Cerebellar nuclear complex (tissue), 1 donor: ENCODE results near the gene EYA2.
"Not testable (repeated sequence)": the region's sequence is repeated elsewhere in the genome, so short reads cannot be mapped to it uniquely, and the experiment has no call there.

Source experiments
- DNase-seq, 2 experiments: peaks; one replicate each; lab custom pipeline; 2025; lab: John Stamatoyannopoulos, UW

Gene EYA2

DNA sequence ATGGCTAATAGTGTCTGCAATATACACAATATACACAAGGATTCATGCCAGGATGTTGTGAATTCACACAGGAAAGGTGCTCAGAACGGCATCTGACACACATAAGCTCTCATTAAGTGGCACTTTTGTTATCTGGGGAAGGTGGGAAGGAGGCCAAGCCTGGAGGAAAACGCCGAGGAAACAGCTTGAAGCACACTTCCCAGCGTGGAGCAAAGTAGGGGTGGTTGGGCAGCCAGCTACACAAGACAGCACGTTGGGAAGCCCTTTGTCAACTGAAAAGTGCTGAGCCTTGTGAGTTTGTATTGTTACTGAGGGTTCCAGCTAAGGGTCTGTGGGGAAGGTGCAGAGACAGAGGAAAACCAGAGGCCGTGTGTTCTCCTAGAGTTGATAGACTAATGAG is 280.9 kb downstream of the EYA2 start:
- DNase-seq, result no peak

DNA sequence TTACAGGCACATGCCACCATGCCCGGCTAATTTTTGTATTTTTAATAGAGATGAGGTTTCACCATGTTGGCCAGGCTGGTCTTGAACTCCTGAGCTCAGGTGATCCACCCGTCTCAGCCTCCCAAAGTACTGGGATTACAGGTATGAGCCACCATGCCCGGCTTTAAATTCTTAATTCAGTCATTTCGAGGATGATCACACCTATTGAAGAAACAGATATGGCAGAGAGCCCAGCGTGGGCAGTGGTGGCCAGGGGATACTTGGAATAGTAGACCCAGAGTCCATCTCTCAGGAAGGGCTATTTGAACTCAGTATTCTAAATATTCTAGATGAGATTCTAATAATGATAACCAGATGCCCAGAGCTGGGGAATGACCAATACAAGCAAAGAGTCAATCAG is 281.6 kb downstream of the EYA2 start:
- DNase-seq, result not testable (repeated sequence)

DNA sequence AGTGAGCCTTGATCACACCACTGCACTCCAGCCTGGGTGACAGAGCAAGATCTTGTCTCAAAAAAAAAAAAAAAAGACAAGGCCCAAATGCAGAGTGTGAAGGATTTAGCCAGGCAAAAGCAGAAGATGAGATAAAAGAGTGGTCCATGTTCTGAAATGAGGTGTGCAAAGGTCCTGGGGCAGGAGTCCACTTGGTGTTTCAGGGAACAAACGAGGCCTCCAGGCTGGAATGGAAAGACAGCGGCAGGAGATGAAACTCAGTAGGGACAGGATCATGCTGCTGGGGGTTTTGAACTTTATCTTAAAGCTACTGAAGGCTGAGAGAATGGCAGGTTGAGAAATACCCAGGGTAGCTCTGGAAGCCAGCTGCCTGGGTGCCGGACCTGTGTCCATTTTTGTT is 283.6 kb downstream of the EYA2 start:
- no peak for DNase-seq

DNA sequence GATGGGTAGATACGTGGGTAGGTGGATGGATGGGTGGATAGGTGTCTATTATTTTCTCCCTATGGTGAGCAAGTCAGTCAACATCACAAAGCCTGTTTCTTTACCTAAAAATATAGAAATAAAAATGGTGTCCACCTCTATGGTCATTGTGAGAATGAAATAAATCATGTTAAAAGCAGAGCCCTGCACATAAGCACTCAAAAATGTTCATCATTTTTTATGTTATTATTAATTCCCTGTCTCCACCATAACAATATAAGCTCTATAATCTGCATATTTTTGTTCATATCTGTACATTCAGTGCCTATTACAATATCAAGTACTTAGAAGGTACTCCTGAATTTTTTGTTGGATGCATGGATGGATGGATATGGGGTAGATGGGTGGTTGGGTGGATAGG is 284.2 kb downstream of the EYA2 start:
- DNase-seq, result no peak

DNA sequence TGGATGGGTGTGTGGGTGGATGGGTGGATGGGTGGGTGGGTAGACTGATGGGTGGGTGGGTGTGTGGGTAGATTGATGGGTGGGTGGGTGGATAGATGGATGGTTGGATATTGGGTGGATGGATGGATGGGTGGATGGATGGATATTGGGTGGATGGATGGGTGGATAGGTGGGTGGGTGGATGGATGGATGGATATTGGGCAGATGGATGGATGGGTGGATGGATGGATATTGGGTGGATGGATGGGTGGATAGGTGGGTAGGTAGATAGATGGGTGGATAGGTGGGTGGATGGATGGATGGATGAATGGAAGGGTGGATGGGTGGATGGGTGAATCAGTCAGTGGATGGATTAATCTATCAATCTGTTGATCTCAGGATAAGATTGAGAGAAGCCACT is 284.6 kb downstream of the EYA2 start:
- no peak for DNase-seq

DNA sequence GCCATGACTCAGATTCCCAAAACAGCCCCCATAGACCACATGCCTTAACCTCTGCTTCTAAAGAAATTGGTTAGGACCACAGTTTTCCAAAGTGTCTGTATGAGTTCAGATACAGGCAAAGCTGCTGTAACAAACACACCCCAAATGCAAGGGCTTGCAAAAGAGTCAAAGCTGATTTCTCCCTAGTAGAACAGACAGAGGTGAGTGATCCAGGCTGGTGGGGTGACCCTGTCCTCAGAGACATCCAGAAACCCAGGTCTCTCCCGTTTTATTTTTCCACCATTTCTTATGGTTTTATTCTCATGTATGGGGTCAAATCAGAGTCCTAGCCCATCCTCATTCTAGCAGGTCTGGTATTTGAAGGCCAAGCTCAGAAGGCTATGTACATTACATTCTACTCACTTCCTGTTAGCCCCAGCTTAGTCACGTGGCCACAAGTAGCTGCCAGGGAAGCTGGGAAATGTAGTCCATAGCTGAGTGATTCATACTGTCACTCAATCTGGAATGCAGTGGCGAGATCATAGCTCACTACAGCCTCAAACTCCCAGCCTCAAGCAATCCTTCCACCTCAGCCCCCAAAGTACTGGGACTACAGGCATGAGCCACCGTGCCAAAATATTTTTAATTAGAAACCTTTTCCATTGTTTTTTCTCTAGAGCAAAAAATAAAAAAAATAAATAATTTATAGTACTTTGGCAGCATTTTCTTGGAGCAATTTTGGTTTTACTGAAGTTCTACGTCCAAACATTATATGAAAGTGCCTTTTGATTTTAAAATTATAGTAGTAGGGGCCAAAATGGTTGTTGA is 286.6 kb downstream of the EYA2 start:
- no peak for DNase-seq

DNA sequence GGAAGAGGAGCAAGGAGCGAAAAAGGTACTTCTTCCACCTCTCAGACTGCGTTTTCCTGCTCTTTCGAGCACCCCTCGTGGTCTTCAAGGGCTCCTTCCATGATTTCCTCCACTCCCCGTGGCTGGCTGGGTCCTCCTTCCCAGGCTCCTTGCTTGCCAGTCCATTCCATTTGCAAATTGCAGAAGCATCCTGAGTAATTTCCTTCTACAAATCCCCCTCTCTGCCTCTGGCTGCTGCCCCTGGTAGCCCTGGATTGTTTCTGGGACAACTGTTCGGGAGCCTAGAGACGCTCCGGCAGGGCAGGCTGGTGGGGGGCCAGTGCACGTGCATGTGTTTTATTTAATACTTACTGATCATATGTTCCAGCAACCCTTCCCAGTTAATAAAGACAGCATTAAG is 288.7 kb downstream of the EYA2 start:
- no peak for DNase-seq

DNA sequence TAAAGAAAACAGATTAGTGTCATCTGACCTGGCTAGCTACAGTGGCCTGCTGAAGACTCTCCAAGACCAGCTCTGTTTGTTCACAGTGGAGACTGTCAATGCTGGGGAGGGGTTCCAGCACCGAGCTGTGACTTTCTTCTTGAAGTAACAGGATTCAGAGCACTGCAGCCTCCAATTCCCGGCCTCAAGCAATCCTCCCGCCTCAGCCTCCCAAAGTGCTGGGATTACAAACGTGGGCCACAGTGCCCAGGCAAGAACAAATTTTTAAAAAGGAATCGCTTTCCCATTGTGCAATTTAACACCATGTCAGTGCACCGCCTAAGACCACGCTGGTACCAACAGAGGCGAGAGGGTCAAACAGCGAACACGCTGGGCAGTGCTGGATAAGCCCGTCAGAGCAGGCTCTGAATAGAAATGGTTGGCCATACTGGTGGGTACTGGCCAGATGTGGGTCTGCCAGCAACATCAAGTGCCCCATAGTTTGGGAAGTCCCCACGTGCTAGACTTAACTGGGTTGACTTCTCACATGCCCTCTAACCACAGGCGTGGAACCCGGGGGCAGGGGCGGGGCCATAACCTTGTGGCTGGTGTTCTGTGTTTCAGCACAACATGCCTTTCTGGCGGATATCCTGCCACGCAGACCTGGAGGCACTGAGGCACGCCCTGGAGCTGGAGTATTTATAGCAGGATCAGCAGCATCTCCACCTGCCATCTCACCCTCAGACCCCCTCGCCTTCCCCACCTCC is 293.0 kb downstream of the EYA2 start:
- DNase-seq, result no peak

DNA sequence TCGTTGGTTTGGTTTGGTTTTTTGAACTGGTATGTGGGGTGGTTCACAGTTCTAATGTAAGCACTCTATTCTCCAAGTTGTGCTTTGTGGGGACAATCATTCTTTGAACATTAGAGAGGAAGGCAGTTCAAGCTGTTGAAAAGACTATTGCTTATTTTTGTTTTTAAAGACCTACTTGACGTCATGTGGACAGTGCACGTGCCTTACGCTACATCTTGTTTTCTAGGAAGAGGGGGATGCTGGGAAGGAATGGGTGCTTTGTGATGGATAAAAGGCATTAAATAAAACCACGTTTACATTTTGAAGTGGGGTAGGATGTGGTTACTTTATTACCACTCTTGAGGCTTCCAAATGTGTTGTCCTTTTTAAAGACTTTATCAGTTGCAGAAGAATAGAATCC is 293.9 kb downstream of the EYA2 start:
- no peak for DNase-seq

DNA sequence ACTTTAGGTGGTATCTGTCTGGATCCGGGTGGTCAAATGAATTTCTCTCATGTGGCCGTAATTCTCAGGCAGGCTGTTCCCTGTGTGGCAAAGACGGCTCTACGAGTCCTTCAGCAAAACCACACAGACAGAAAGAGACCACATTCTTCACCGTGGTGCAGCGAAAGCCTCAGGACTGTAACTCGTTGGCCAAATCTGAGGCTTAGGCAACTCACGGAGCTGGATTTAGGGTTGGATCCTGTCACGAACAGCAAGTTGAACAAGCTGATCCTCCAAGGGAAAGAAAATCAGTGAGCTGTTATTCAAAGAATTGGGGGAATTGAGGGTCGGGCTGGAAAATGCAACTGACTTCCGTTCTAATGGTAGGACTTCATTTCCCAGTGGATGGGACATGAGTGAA is 294.4 kb downstream of the EYA2 start:
- no peak for DNase-seq

DNA sequence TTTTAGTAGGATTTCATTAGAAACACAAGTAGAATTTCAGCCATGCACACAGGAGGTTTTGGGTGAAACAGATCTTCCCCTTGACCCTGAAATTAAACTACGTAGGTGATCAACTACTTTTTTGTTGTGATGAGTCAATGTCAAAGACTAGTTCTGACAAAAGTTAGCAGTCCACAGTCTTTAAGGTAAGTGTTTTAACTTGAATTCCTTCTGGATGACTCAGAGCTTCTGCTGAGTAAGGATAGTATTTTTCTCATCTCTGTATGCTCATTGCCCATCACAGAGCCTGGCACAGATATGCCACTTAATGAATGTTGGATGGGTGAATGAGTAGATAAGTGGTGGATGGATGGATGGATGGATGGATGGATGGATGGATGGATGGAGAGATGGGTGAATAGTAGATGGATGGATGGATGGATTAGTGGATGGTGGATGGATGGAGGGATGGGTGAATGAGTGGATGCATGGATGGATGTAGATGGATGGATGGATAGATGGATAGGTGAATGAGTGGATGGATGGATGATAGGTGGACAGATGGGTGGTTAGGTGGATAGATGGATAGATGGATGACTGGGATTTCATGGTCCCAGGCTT is 296.5 kb downstream of the EYA2 start:
- DNase-seq, result no peak

DNA sequence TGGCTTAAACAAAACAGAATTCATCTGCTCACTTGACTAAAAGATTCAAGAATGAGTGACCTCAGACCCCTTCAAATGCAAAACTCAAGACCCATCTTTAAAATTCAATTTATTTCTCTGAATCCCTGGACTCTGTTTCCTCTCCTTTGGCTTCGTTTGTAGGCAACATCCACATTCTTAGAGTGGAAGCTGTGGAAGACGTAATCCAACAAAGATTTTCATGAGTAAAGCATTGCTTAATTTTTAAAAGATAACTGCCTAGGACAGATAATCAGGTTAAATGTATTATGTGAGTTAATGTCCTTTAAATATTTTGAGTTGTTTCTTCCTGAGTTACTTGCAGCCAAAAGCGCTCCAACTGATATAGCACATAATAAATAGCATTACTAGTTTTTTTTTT is 297.3 kb downstream of the EYA2 start:
- DNase-seq, result no peak

DNA sequence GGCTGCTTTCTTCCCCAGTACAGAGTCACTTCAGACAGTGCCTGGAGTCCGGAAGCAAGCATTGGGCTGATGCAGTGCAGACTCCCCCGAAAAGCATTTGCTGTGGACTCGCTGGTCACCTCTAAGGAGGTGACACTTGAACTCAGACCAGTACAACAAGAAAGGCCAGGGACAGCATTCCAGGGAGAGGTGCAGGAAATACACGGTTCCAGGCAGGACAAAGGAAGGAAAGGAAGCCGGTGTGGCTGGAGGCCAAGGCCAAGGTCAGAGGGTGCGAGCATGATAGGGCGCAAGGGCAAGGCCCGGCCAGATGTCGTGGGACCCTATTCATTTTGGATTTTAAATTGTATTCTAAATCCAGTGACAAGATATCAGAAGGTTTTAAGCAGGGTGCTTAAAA is 300.9 kb downstream of the EYA2 start:
- no peak for DNase-seq

DNA sequence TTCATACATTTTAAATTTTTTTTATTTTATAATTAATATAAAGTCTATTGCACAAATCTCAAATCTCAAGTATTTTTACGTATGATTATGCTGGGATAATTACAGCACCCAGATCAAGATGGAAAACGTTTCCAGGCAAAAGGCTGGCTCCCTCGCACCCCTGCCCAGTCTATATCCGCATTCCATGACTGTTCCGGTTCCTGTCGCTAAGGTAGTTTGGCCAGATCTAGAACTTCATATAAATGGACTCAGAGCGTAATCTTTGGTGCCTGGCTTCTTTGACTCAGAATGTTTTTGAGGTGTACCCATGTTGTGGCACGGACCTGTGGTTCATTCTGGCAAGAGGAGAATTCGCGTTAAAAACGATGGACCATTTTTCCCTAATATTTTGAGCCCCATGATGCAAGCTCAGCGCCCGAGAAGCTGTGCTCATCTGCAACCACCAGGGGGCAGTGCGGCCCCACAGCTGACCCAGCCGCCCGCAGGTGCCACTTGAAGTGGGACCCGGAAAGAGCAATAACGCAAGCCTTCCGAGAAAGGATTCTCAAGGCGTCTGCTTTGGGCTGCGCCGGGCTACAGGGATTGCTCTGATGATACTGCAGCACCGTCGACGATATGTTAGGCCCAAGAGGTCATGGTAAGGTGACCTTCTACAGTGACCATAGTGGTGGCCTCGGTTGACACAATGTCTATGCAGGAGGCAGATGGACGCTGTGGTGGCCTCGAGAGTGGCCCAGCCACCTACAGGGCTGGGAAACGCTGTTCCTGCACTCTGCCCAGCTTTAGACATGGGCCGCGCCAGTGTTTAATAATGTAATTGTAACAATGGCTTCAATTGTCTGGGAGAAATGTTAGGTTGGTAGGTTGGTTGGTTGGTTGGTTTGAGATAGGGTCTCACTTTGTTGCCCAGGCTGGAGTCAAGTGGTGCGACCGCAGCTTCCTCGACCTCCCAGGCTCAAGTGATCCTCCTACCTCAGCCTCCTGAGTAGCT is 301.7 kb downstream of the EYA2 start:
- DNase-seq, result no peak

DNA sequence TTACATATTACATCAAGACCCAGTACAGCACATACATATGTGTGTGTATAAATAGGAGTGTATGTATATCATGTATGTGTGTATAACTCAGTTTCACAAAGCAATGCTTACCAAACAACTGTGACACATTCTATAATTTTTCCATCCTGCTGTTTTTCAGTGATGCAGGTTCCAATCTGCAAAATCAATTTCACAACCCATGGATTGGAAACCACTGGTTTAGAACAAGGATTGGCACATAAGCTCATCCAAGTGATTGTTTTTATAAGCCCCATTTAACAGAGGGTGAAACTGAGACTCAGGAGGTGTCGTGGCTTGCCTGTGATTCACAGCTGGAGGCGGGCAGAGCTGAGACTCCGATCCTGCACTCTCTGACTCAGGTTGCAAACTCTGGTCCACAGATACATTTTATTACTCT is 303.6 kb downstream of the EYA2 start:
- DNase-seq, result no peak

DNA sequence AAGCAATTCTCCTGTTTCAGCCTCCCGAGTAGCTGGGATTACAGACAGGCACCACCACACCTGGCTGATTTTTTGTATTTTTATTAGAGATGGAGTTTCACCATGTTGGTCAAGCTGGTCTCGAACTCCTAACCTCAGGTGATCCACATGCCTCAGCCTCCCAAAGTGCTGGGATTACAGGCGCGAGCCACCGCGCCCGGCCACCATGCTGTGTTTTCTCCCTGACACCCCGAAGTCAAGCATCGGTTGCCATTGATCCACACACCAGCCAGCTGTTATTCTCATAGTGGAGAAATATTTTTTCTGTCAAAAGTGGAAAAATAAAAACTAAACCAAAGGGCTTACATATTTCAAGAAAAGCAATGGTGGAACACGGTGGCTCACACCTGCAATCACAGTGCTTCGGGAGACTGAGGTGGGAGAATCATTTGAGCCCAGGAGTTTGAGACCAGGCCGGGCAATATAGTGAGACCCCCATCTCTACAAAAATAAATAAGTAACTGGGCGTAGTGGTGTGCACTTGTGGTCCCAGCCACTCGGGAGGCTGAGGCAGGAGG is 304.4 kb downstream of the EYA2 start:
- DNase-seq, result no peak

DNA sequence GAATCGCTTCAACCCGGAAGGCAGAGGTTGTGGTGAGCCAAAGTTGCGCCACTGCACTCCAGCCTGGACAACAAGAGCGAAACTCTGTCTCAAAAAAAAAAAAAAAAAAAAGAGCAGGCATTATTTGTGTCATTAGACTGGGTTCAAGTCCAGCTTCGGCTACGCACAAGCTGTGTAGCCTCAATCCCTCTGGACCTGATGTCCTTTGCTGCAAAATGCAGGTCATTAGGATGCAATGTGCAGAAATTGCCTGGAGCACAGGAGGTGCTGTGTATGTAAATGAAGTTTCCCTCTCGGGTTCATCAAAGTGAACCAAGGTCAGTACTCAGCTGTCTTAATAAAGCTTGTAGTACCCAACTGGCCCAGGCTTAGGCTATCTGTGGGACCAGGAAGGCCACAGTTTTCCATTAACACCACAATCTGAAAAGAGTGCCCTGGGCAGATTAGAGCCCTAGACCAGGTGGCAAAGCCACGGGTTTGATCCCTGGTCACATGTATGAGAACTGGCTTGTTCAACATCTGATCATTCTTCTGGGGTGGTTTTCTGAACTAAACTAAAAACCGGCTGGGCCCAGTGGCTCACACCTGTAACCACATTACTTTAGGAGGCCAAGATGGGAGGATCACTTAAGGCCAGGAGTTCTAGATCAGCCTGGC is 306.6 kb downstream of the EYA2 start:
- no peak for DNase-seq

DNA sequence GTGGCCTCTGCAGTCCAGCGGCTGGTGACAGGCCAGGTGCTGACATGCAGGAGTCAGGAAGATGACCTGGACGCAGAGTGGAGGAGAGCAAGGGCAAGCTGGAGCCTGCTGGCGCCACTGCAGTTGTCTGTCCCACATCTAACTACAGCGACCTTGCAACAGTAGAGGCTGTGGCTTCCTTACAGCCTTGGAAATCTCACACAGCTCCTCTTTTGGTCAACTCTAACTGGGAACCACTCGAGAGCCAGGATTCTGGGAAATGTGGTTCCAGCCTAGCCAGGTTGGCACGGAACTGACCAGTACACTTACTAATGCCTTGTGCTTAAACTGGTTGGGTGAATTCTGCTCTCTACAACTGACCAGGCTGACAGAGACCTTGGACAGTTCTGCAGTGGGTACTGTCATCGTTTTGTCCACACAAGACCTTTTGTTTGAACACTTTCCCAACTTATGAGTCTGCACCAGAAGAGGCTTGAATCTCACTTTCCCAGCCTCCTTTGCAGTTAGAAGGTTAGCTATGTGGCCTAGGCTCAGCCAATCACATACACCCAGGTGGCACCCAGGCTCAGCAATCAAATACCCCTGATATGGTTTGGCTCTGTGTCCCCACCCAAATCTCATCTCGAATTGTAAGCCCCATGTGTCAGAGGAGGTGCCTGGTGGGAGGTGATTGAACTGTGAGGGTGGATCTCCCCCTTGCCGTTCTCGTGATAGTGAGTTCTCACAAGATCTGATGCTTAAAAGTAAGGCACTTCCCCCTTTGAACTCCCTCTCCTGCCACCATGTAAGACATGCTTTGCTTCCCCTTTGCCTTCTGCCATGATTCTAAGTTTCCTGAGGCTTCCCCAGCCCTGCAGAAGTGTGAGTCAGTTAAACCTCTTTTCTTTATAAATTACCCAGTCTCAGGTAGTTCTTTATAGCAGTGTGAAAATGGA is 308.4 kb downstream of the EYA2 start:
- DNase-seq, result no peak

DNA sequence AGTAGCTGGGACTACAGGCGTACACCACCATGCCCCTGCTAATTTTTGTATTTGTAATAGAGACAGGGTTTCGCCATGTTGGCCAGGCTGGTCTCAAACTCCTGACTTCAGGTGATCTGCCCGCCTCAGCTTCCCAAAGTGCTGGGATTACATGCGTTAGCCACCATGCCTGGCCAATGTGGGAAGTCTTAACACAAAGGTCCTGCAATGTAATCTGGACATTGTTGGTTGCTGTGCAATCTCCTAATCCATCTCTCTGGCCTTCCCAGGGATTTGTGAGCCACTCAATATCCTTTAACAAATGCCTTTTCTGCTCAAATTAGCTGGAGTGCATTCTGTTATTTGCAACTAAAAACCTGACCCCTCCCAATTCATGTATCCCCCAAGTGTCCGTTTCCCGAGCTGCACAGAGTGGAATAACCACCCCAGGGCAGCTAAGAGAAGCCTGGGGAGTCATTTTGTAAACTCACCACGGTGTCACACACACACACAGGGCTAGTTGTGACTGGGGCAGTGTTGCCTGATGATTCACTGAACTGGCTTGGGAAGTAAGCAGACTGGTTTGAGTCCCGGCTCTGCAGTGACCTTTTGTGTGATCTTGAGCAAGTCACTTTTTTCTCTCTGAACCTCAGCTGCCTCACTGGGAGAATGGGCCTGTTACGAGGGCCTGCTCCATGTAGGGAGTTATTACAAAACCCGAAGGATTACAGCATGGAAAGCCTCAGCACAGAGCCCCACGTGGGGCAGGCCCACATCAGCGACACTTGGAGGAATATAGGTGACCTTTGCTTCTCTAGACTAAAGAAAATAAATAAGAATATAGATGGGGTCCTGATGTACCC is 309.6 kb downstream of the EYA2 start:
- no peak for DNase-seq
